ENCODE results near the gene REL. TPM values are rescaled to one million over a fixed set of nuclear protein-coding genes. Genes with fewer than 3 reads are reported as not detected.

REL gene
- total RNA-seq, 1 donor = 7.3 TPM

- no peak overlapping the region for H3K4me3 ChIP-seq (ENCODE audit: low read depth, low read length)
- no peak for DNase-seq (ENCODE audit: low read depth)
- TF ChIP-seq CTCF (IDR thresholded peaks at IDR 0.05; ENCODE audit: insufficient read depth, low read depth, low read length) = no peak
These were observed 75.8 kb downstream of the REL start for GRCh38 chr2:60957224-60957623.

GRCh38 chr2:60957643-60958042, 76.3 kb downstream of the REL start:
- DNase-seq (ENCODE audit: low read depth) = no peak
- H3K4me3 ChIP-seq (ENCODE audit: low read depth, low read length) = no peak overlapping the region
- TF ChIP-seq CTCF (IDR thresholded peaks at IDR 0.05; ENCODE audit: insufficient read depth, low read depth, low read length) = no peak

- no peak overlapping the region for H3K4me3 ChIP-seq (ENCODE audit: low read depth, low read length)
- no peak for TF ChIP-seq CTCF (IDR thresholded peaks at IDR 0.05; ENCODE audit: insufficient read depth, low read depth, low read length)
- peak; percentile 8 for DNase-seq (ENCODE audit: low read depth)
These were observed 77.0 kb downstream of the REL start for GRCh38 chr2:60958361-60958760.

- TF ChIP-seq CTCF (IDR thresholded peaks at IDR 0.05; ENCODE audit: insufficient read depth, low read depth, low read length) = no peak
- peak; percentile 73 for DNase-seq (ENCODE audit: low read depth)
- H3K4me3 ChIP-seq (ENCODE audit: low read depth, low read length) = no peak overlapping the region
These were observed 77.4 kb downstream of the REL start for GRCh38 chr2:60958800-60959199.

- no peak for TF ChIP-seq CTCF (IDR thresholded peaks at IDR 0.05; ENCODE audit: insufficient read depth, low read depth, low read length)
- no peak overlapping the region for H3K4me3 ChIP-seq (ENCODE audit: low read depth, low read length)
- DNase-seq (ENCODE audit: low read depth) = no peak
These were observed 78.1 kb downstream of the REL start for GRCh38 chr2:60959501-60959900.

- TF ChIP-seq CTCF (IDR thresholded peaks at IDR 0.05; ENCODE audit: insufficient read depth, low read depth, low read length) = no peak
- DNase-seq (ENCODE audit: low read depth) = no peak
- H3K4me3 ChIP-seq (ENCODE audit: low read depth, low read length) = no peak overlapping the region
These were observed 79.3 kb downstream of the REL start for GRCh38 chr2:60960706-60961105.

- H3K4me3 ChIP-seq (ENCODE audit: low read depth, low read length) = no peak overlapping the region
These were observed 80.1 kb downstream of the REL start for GRCh38 chr2:60961457-60961856.

More at GRCh38 chr2:60961457-60961856, 80.1 kb downstream of the REL start:
- no peak for TF ChIP-seq CTCF (IDR thresholded peaks at IDR 0.05; ENCODE audit: insufficient read depth, low read depth, low read length)
- DNase-seq (ENCODE audit: low read depth) = peak; percentile 83

Data from fibroblast of villous mesenchyme (primary cell).